ENCODE results near the gene SYNPO2. TPM values are rescaled to one million over a fixed set of nuclear protein-coding genes. Genes with fewer than 3 reads are reported as not detected.

SYNPO2 gene
- total and polyA plus RNA-seq, 2 of the 13 experiments (the other 11 are each of a cell fraction or from before 2014, with no cell fraction given), result not detected

DNA sequence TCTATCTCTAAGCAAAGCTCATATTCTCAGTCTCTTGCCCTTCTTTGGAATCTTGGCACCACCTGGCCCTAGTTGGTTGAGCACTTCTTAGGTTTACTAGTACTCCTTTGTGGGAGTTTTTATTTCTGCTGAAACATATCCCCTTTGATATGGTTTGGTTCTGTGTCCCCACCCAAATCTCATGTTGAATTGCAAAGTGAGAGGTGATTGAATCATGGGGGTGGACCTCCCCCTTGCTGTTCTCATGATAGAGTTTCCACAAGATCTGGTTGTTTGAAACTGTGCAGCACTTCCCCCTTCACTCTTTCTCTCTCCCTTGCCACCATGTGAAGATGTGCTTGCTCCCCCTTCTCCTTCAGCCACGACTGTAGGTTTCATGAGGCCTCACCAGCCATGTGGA is 22.2 kb upstream of the SYNPO2 start (continued):
- TF ChIP-seq ZNF558 (CRISPR knock-in tag; IDR thresholded peaks at IDR 0.05; ENCODE audit: borderline replicate concordance) (no peak), NCOA1 (CRISPR knock-in tag; IDR thresholded peaks at IDR 0.05) (no peak)
- TF ChIP-seq, protein P1, sequence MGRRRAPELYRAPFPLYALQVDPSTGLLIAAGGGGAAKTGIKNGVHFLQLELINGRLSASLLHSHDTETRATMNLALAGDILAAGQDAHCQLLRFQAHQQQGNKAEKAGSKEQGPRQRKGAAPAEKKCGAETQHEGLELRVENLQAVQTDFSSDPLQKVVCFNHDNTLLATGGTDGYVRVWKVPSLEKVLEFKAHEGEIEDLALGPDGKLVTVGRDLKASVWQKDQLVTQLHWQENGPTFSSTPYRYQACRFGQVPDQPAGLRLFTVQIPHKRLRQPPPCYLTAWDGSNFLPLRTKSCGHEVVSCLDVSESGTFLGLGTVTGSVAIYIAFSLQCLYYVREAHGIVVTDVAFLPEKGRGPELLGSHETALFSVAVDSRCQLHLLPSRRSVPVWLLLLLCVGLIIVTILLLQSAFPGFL (CRISPR knock-in tag; IDR thresholded peaks at IDR 0.05), result no peak

DNA sequence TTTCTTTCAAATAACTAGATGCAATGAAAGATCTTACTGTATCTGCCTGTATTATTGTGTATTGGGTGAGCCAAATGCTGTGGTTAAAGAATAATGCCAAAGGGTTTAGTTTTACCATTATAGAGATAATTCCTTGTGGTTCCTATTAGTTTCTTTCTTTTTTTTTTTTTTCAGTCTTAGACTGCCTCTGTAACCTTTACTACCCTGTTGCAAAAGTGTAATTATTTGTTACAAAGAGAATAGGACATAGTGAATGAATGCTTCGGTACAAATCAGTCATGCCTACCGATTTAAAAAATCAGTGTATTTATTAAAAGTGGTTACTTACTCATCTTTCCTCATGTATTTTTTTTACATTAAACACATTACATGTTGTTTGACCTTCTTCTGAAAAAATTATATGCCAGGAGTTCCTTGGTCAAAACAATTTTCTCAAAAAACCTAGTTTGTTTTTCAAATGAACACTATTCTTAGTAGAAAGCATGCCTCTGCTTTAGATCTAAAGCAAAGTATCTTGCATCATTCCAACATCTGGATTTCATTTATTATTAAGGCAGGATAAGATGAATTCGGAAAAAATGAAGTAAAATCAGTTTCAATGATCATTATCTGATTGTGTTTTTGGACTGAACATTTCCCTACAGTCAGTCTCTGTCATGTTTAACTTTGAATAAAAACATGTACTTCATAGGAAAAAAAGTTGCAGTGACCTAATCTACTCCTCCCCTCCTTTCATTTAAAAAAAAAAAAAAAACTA is 21.2 kb upstream of the SYNPO2 start:
- DNase-seq (ENCODE audit: low spot score), result no peak
- no peak for FAIRE-seq
- Histone ChIP-seq H3K4me3 (replicated peaks in 1 of 3; ENCODE audit: insufficient read depth in 1 of 3, low read depth in 2 of 3, low read length in 3 of 3) (no peak overlapping the region), H4K20me1 (ENCODE audit: insufficient read depth, low read length) (no peaks in the 10 kb centered on the region), H3K9me3 (ENCODE audit: low read length) (no peaks in the 10 kb centered on the region), H3K27me3 (ENCODE audit: control insufficient read depth in 1 of 2, insufficient read depth in 2 of 2, low read length in 2 of 2) (peaks cover 0 to 4% of the 10 kb centered on the region in 2 experiments; a peak in 2 of 5 replicates), H3K79me2 (ENCODE audit: insufficient read depth, low read length) (no peaks in the 10 kb centered on the region), H3K27ac (ENCODE audit: extremely low read length, insufficient read depth, low read length) (no peak overlapping the region), H2AFZ (ENCODE audit: low read length) (no peak overlapping the region), H3K36me3 (replicated peaks in 1 of 2; ENCODE audit: control insufficient read depth in 1 of 2, insufficient read depth in 2 of 2, low read length in 2 of 2) (no peaks in the 10 kb centered on the region), H3K4me1 (ENCODE audit: insufficient read depth, low read length) (no peaks in the 10 kb centered on the region), H3K4me2 (ENCODE audit: low read depth, low read length) (no peak overlapping the region), H3K9ac (ENCODE audit: insufficient read depth, low read depth, low read length) (no peak overlapping the region)
- BruUV-seq (replicated peaks), result no TSS peak
- ChIA-PET CTCF (ENCODE audit: low intra/inter-chr PET ratio, low total read pairs) (no interaction called here), POLR2A (no interaction called here)
- ATAC-seq, result no peak
- 62% methylated on average over 3 of the region's 3 CpGs for WGBS (ENCODE audit: low lambda C conversion rate)
- no peak for TF ChIP-seq AGO1 (IDR thresholded peaks at IDR 0.05; ENCODE audit: low read depth, low read length, poor library complexity, severe bottlenecking)
- TF ChIP-seq GZF1 (CRISPR knock-in tag; IDR thresholded peaks at IDR 0.05), result no peak
- TF ChIP-seq PCBP2 (optimal IDR thresholded peaks at IDR 0.05; ENCODE audit: low read depth, low read length, poor library complexity, severe bottlenecking), result no peak
- TF ChIP-seq HOXA9 (CRISPR knock-in tag; IDR thresholded peaks at IDR 0.05; ENCODE audit: borderline replicate concordance), result no peak
- TF ChIP-seq, protein P2, sequence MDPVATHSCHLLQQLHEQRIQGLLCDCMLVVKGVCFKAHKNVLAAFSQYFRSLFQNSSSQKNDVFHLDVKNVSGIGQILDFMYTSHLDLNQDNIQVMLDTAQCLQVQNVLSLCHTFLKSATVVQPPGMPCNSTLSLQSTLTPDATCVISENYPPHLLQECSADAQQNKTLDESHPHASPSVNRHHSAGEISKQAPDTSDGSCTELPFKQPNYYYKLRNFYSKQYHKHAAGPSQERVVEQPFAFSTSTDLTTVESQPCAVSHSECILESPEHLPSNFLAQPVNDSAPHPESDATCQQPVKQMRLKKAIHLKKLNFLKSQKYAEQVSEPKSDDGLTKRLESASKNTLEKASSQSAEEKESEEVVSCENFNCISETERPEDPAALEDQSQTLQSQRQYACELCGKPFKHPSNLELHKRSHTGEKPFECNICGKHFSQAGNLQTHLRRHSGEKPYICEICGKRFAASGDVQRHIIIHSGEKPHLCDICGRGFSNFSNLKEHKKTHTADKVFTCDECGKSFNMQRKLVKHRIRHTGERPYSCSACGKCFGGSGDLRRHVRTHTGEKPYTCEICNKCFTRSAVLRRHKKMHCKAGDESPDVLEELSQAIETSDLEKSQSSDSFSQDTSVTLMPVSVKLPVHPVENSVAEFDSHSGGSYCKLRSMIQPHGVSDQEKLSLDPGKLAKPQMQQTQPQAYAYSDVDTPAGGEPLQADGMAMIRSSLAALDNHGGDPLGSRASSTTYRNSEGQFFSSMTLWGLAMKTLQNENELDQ (CRISPR knock-in tag; IDR thresholded peaks at IDR 0.05; ENCODE audit: borderline replicate concordance), result no peak
- intact Hi-C loops (cut with micrococcal nuclease; ENCODE audit: unreplicated experiment) (no loop called here), in situ Hi-C loops (cut with HindIII; ENCODE audit: extremely low pct_ligation_motif_present, low pct_unique_long_range_greater_than_20kb) (no loop called here)

All from HepG2 (cell line).